Measurements from ENCODE around the gene ATP6V1C2.
"Not testable (repeated sequence)": the region's sequence is repeated elsewhere in the genome, so short reads cannot be mapped to it uniquely, and the experiment has no call there.

ATP6V1C2 gene

DNA sequence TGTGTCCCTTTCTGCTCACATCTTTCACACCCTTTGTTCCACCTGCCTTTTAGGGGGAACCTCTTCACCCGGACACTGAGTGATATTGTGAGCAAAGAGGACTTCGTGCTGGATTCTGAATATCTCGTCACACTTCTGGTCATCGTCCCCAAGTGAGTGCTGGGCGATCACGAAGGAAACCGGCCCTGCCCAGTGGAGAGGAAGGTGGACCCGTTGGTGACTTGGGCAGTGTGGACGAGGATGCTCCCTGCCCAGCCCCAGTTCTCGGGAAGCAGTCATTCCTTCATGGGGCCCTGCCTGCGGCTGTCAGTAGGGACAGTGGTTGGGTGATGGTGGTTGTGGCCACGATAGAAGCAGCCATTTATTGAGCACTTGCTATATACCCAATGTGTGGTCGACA is 50.4 kb downstream of the ATP6V1C2 start:
- FAIRE-seq, result no peak

DNA sequence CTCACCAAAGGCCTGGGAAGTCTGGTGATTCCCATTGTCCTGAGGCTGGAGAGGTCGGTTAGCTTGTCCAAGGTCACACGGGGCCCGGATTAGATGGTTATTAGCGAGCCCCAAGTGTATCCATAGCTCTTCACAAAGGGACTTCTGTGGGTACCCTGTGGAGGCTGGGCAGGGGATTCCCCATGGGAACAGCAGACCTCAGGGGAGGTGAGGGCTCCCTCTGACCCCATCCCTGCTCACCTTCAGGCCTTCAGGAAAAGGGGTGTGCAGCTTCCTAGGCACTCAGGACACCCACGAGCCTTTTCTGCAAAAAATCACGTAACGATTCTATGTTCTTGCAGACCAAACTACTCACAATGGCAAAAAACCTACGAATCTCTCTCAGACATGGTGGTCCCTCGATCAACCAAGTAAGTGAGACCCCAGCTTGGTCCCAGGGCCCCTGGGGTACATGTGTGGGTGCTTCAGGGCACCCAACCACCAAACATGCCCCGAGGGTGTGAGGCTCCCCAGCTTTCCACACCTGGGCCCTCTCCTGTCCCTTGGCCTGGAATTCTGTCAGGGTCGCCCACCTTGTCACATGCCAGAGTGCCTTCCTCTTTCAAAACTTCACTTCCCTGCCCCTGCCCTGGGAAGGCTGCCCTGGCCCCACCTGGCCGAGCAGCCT is 50.9 kb downstream of the ATP6V1C2 start:
- FAIRE-seq, result no peak

DNA sequence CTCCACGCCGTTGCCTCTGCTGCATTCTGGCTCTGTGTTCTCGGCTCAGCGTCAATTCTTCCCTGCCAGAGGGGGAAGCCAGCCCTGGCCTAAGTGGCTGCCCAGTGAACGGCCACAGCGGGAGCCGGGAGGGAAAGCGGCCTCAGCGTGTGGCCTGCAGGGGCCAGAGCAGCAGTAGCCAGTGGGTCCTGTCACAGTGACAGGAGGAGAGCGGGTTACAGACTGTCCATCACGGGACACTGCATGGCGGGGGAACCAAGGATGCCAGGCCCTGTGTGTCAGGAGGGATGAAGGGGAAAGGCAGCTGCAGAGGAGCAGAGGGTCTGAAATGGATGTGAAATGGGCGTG is 51.4 kb downstream of the ATP6V1C2 start:
- FAIRE-seq, result no peak

DNA sequence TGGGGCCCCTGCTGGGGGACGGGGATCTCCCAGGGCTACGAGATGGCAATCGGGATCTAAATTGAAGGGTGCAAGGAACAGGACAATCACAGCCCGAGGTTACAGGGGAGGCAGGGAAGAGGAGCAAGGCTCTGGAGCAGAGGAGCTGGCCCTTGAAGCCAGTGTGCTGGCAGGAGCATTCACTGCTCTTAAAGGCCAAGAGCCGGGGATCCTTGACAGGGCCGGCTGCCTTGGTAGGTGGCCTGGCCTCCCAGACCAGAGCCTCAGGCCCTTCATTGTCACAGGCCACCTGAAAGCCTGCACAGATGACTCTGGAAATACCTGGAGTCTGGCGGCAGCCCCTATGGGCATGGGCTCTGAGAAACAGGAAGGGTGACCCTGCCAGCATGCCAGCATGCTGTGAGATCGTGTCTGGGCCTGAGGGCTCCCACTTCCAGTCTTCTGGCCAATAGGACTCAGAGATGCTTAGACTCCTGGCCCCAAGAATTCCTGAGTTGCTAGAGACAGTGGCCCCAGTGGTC is 52.5 kb downstream of the ATP6V1C2 start:
- FAIRE-seq, result no peak

DNA sequence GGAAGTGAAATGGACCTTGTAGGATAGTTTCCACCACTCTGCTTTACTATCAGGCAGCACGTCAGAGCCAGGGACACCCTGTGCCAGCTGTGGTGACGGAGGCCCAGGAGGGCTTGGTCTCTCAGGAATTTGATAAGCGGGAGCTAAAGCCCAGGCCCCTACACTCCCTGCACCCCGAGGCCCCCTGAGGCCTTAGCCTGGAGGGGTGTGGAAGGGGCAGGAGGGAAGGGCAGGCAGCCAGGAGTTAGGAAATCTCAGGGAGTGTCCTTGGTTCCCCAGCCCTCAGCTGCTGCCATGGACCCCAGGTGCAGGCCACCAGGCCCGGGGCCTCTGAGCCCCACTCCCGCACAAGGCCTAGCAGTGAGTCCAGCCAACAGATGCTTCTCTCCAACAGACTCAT is 53.0 kb downstream of the ATP6V1C2 start:
- FAIRE-seq, result no peak

DNA sequence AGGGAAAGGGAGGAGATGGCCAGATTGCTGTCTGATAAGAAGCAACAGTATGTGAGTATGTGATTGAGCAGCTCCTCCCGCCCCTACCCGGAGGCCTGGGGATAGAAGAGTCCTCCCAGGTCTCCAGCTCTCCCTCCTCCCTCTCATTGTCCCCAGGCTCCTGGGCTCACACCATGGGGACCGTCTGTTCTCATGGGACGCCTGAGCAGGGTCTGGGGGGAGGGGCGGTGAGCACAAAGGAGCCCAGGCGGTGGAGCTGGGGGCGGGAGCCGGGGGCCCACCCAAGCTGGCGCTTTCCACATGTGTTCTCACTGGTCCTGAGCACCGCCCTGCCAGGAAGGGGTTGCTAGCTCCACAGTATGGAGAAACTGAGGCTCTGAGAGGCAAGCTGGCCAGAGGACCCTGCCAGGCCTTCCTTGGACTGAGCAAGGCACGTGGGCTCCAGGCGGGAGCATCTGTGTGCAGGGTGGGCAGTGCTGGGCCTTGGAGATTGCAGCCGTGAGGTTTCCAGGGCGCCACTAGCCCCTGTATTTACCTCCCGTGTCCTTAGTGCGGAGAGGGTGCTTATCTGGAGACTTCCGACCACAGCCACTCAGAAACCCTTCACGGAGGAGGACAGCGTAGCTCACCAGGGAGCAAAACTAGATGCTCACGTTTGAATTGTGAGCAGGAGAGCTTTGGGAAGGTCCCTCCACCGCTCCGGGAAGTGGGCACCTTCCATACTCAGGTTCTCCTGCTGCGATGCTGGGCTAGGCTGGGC is 53.8 kb downstream of the ATP6V1C2 start:
- no peak for FAIRE-seq

DNA sequence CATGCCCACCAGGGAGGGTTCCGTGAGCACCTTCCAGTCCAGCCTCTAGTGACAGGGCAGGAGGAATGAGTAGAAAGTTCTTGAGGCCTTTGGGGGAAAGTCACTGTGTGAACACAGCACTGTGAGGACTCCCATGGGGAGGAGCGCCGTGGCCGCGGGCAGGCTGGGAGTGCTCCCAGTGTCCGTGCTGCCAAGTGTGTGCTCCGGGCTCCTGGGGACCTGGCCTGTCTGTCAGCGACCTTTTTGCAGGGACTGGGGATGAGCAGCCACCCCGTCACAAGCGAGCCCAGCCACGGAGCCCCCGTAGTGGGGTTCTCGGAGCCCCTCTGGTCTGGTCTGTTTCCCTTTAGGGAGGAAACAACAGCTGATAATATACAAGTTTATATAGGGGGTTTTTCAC is 54.4 kb downstream of the ATP6V1C2 start:
- FAIRE-seq, result no peak

DNA sequence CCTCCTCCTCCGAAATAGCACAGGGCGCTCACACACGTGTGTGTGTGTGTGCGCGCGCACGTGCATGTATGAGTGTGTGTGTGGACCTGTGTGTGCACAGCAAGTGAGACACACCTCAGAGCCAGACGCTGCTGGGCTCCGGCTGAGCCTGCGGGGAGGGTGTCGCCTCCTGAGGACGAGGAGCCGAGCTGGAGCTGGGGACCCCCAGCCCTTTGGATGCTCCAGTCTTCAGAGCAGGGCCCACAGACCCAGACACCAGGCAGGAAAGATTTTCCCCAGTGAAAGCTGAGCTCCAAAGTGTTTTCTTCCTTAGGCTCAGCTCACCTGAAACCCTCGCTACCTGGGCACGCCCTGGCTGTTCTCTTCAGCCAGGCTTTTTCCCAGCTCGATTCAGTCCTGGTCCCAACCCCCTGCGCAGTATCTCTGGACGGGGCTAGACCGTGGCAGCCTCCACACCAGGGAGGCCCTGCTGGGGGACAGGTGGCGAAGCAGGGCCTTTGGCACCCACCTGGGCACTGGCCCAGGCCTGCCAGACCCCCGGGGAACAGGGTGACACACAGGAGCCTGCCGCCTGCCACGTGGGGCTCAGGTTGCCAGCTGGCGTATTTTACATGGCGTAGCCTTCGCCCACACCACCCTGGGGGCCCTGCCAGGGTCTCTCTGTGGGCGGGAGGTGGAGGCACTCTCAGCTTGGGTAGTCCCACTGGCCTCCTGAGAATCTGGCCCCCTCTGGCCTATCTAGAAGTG is 55.0 kb downstream of the ATP6V1C2 start:
- FAIRE-seq, result no peak

DNA sequence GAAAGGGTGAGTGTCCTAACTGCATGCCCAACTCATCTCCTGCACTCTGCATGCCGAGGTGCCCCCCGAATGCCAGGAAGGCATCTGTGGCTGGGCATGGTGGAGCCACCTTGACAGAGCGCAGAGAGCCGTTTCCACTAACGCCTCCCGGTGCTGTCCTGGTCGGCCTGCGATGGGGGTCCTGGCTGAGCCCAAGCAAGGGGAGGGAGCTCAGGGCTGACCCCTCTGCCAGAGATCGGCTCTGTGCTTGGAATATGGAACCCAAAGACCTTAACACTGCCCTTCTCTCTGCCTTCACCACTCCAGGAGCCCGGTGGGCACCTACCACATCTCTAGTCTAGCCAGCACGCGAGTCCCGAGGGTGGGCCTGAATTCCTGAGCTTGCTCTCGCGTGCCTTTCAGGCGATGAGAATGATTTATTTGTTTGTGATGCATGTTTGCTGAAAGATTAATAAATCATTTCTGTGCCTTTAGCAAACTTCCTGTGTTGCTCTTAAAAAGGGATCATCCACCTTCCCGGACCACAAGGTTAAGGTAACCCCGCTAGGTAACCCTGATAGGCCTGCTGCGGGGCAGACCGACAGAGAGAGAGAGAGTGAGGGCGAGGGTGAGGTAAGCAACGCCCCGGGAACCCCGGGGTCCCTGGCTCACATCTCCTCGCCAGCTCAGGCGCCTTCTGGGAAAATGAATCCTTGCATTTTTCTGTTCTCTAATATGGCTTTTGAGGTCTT is 55.8 kb downstream of the ATP6V1C2 start:
- no peak for FAIRE-seq

DNA sequence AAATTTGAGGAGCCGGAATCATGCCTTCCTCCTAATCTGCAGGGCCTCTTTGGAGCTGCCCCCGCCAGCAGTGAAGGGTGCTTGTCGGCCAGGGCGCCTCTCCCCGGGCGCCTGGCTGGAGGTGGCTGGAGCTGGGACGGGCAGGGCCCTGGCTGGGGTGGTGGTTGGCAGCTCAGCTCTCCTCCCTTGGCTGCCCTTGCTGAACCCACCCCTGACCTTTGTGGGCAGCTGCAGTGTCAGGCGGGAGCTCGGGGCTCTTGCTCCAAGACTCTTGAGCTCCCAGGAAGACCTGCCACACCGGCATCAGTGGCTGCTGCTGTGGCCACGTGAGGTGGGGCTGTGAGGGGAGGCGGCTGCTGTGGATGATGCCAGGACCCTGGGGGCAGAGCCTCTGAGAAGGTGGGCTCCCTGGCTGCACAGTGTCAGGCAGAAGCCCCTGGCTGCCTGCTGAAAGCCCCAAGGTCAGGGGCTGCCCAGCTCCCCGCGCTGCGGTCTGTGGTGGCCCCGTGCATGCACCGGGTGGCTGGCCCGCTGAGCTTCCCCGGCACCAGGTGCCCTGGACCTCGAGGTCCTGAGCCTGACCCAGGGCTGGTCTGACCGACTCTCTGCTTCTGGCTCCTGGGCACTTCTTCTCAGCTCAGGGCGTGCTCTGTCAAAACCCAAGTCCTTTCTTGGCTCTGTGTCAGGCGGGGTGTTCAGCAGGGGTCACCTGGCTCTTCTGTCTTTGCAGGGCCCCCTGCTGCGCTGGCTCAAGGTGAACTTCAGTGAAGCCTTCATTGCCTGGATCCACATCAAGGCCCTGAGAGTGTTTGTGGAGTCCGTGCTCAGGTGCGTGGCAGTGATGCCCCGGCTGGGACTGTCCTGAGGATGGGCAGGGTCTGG is 56.7 kb downstream of the ATP6V1C2 start:
- FAIRE-seq, result no peak

DNA sequence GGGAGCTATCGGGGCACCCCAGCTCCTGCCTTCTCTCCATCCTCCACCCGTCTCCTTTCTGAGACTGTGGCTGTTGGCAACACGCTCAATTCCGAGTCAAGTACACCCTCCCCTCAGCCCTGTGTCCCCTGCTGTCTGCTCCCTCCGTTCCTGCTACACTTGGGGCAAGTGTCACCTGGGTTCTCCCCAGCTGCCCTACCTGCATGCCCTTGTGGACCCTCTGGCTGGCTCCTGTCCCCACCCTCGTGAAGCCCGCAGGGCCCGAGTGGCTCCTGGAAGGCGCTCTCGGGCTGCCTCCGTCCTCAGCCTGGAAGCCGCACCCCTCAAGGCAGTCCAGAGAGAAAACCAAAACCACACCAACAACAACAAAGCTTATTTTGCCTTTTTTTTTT is 57.3 kb downstream of the ATP6V1C2 start:
- FAIRE-seq, result no peak

DNA sequence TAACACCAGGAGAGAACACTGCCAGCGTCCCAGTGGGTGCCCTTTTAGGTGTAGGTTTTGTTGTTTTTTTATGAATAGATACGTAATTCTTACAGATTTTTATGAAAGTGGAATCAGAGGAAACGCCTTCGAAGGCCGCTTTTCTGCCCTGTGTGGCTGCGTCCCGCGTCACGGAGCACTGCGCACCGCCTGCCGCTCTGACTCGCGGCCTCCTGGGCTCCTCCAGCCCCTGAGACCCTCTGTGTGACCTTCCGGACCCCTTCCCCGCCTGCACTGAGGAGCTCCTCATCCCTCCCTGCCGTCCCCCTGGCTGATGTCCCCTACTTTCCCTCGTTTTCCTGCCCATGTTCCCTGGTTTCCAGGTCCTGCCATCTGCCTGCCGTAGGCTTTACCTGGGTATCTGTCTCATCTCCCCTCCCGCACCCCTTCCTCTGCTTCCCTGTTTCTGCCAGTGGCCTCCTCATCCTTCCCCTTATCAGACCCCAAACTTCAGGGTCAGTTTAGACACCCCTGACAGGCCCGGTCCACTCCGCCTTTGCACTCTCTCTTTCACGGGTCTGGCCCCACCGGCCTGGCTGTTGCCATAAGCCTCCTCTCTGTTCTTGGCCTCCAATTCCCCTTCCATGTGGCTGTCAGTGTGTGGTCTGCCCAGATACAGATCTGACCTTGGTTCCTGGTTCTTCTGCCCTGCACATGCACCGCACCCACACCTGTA is 58.5 kb downstream of the ATP6V1C2 start:
- FAIRE-seq, result no peak

DNA sequence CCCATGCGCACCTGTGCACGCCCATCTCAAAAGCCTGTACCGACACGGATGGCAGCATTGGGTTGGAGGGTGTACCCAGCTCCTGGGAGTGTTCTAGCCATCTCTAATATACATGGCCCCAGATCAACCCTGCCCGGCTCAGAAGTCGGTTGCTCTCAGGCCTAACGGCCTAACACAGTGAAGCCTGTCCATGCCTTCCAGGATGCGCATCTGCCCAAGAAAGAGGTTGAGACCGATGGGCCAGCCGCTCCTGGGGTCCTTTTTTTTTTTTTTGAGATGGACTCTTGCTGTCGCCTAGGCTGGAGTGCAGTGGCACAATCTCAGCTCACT is 59.0 kb downstream of the ATP6V1C2 start:
- no peak for FAIRE-seq

DNA sequence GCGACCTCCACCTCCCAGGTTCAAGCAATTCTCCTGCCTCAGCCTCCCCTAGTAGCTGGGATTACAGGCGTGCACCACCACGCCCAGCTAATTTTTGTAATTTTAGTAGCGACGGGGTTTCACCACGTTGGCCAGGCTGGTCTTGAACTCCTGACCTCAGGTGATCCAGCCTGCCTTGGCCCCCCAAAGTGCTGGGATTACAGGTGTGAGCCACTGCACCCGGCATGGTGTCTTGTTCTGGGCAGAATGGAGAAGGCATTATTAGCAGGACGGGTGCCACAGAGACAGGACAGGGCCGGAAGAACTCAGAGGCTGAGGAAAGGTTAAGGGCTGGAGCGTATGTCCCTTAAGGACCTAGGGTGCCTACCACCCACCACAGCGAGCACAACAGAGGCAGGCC is 59.4 kb downstream of the ATP6V1C2 start:
- FAIRE-seq, result not testable (repeated sequence)

DNA sequence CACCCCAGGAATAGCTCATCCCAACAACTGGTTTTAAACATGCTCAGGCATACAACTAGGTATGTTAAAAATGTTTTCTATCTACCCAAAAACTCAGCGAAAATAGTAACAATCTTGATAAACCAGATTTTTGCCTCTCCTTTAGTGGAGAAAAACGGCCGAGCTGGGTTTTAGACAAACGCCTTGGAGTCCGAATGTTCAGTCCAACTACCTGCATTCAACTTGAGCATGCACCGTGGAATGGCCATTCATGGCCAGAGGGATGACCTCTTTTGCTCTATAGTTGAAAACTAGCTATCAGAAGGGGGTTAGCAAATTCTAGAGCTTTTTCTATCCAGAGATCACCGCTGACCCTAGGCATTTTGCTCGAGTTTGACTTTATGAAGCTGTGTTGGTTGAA is 60.3 kb downstream of the ATP6V1C2 start:
- FAIRE-seq, result no peak

DNA sequence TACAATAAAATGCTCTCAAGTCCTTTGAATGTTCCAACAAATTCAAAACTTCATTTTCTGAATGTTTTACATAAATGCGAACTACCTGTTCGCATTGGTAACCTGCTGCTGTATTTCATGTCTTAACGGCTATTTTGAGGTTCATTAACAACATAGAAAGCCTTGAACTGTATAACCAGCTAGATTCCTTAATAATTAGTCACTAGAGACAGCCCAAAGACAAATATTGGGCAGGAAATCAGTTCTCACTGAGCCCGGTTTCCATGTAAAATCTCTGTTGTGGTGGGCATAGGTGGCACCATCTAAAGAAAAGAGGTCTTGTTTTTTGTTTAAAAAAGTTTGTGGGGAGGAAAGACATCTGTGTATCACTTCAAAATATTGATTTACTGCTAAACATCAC is 62.0 kb downstream of the ATP6V1C2 start:
- FAIRE-seq, result no peak

DNA sequence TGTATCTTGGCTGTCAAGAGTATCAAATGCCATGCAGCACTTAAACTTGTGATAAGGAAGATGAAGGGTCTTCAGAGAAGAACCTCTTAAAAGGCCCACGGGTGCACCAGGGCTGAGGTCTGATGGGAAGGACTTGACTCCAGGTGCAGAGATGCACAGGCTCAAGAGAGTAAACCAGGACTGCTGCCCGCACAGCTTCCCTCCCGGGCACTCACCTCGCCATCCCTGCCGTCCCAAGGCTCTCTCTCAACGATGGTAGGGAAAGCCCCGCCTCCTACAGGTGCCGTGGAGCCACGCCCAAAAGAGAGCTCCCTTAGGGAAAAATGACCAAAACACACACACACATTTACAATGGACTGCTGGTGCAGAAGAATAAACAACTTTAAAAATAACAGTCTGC is 63.3 kb downstream of the ATP6V1C2 start:
- no peak for FAIRE-seq

DNA sequence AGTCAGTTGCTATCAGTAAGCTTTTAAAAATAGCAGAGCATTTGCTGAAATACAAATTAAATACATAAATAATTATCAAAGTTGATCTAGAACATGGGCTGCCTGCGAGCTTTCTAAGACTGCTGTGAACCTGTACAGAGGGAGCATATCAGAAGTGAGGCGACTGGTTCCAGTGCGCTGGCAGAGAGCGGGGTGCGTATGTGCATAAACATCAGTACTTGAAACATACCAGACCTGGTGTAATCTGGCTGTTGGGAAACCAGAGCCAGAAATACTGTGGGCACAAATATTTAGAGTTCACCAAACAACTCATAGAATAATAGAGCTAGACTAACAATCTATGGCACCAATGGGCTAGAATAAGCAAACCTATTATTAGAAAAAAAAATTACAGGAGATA is 63.8 kb downstream of the ATP6V1C2 start:
- FAIRE-seq, result no peak

DNA sequence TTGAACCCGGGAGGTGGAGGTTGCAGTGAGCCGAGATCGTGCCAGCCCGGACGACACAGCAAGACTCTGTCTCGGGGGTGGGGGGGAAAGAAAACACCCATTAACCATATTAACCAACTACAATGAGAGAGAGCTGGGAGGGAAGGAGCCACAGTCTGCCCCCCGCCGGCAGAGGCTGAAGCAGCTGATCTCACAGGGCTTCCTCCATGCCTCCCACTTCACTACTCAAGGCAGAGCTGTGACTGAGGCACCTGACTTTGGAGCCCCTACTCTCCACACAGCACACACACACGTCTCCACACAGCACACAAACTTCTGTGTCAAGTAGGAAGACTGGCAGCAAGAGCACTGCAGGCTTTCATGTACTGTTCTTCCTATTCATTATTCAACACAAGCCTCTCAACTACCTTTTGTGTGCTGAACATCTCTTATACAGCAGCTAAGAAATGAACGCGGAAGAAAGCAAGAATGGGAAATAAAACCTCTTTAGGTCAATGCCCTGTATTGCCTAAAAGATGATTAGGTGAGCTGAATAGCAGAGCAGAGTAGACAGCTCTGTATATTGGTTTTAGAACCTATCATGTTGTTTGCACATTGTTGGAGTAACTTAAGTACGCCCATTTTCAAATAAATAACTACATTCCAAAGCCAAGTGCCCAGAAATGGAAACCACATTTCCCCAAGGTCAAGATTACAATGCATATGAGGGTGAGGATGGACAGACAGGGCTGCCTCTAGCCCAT is 65.0 kb downstream of the ATP6V1C2 start:
- no peak for FAIRE-seq

DNA sequence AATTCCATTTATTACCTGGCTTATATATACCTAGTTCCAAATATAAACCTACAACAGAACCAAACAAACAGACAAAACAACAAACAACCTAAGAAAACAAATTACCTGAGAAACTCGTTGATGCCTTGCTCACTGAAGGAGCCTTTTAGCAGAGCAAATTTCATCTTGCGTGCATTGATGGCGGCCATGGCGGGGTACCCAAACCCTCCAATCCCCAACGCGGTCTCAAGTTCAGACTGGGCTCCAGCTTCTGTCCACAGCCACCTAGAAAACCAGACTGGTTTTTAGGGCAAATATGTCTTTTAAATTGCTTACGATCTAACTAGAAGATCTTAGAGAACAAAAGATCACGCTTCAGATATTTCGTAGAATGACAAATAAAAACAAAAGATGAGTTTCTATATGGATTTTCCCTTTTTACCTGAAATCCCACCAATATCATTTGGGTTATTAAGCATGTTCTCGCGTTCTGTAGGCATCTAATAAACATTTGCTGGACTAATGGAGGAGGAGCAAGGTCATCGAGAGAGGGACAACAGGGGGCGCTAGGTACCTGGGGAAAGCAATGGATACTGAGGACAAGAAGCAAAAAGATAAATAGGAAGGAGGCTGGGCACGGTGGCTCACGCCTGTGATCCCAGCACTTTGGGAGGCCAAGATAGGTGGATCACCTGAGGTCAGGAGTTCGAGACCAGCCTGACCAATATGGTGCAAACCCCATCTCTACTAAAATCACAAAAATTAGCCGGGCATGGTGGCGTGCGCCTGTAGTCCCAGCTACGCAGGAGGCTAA is 65.9 kb downstream of the ATP6V1C2 start:
- no peak for FAIRE-seq
